DOHH2 (cell line): Measurements from ENCODE around the gene RGS7.

Source experiments
- CTCF ChIP-seq: fragments of 200-600 bp; sonication (generic); IDR thresholded peaks from one replicate; pipeline ENCODE4 v1.5.1; 2014; ENCODE audit warnings: antibody characterized with exemption, mild to moderate bottlenecking, low read depth, low read length; ENCODE audit not compliant: poor library complexity, severe bottlenecking
- EZH2phosphoT487 ChIP-seq: fragments of 200-600 bp; sonication (generic); IDR thresholded peaks from 2 replicates; pipeline ENCODE4 v1.6.1; 2017; ENCODE audit warnings: borderline replicate concordance, mild to moderate bottlenecking, antibody characterized with exemption, low read length, moderate library complexity, mixed read lengths

- TF ChIP-seq CTCF: no peak
- no peak for TF ChIP-seq EZH2phosphoT487
Measured at GRCh38 chr1:240808381-240808780, 548.6 kb downstream of the RGS7 start.
